GM12864 (cell line): ENCODE data around the gene RAD51AP1.

Experiments
- DNase-seq: peaks from one replicate; pipeline ENCODE4 v3.0.0-alpha.2; 2011; ENCODE audit warnings: low read depth
- H3K4me3 ChIP-seq: 2 replicates; pipeline ENCODE4 v1.5.1; 2011; ENCODE audit warnings: mild to moderate bottlenecking, low read depth, low read length, control low read depth
- CTCF ChIP-seq: IDR thresholded peaks from 2 replicates; pipeline ENCODE4 v1.5.1; 2011; ENCODE audit warnings: low read depth, mild to moderate bottlenecking, moderate library complexity, low read length, control low read depth, inconsistent platforms; ENCODE audit errors: missing control alignments

The RAD51AP1 gene

GRCh38 chr12:4609071-4609470 is 70.4 kb downstream of the RAD51AP1 start:
- DNase-seq: no peak
- no peak for TF ChIP-seq CTCF
- no peak overlapping the region for H3K4me3 ChIP-seq
